ENCODE measurements around the gene SLAMF1.

Gene SLAMF1

DNA sequence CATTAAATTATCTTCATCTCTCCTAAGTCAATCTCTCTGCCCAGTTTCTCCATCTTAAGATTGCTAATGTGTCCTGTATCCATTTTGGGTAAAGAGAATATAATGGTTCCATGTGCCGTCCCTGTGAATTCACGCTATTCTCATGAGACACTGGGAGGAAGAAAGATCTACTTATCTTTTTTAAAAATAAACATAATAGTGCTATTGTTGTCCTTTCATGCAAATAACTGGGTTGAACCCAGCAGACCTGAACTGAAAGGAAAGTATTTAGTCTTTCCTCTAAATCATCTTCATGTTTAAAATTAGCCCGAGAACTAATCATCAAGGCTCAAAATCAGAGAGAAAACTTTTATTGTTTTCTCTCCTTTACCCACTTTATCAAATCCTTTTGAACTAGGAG is 22.4 kb downstream of the SLAMF1 start:
- H3K4me3 ChIP-seq (replicated peaks; ENCODE audit: low read depth, low read length), result no peak overlapping the region
- TF ChIP-seq, protein P1, sequence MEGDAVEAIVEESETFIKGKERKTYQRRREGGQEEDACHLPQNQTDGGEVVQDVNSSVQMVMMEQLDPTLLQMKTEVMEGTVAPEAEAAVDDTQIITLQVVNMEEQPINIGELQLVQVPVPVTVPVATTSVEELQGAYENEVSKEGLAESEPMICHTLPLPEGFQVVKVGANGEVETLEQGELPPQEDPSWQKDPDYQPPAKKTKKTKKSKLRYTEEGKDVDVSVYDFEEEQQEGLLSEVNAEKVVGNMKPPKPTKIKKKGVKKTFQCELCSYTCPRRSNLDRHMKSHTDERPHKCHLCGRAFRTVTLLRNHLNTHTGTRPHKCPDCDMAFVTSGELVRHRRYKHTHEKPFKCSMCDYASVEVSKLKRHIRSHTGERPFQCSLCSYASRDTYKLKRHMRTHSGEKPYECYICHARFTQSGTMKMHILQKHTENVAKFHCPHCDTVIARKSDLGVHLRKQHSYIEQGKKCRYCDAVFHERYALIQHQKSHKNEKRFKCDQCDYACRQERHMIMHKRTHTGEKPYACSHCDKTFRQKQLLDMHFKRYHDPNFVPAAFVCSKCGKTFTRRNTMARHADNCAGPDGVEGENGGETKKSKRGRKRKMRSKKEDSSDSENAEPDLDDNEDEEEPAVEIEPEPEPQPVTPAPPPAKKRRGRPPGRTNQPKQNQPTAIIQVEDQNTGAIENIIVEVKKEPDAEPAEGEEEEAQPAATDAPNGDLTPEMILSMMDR (IDR thresholded peaks at IDR 0.05; ENCODE audit: low read length, missing control alignments), result no peak
- DNase-seq (ENCODE audit: low read depth), result no peak

DNA sequence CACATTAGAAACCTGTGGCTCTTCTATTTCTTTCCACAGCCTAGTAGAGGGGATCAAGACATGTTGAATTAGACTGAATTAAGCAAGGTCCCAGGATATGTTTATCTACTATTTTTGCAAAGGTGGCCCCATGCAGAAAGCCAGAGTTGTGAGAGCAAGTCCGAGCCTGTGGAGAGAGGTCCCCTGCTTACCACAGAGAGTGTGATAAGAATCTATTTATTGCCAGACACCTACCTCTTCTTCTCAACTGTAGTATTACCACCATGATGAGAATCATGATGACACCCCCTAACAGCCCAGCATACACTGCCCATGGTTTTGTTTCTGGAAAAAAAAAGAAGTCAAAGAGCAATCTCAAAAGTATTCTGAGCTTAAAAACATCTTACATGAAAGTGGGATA is 23.0 kb downstream of the SLAMF1 start:
- DNase-seq (ENCODE audit: low read depth), result no peak
- TF ChIP-seq, protein P1 (IDR thresholded peaks at IDR 0.05; ENCODE audit: low read length, missing control alignments), result no peak
- H3K4me3 ChIP-seq (replicated peaks; ENCODE audit: low read depth, low read length), result no peak overlapping the region

DNA sequence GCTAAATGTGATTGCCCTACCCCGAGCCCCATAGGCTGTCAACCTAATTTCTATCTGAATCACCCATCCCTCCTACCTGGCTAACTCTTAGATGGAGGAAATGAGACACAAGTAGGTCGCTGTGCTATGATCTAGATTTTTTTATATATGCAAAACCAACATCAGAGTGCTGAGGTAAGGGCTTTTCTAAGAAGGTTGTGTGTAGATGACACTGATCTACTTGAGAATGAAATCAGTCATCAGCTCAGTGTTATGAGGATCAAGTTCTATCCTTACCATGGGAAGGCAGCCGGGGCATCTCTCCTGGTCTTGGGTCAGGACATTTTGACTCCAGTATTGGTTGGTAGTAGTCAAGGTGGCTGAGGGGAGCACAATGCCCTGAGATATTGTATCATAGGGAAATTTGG is 23.6 kb downstream of the SLAMF1 start:
- H3K4me3 ChIP-seq (replicated peaks; ENCODE audit: low read depth, low read length), result no peak overlapping the region
- no peak for DNase-seq (ENCODE audit: low read depth)
- TF ChIP-seq, protein P1 (IDR thresholded peaks at IDR 0.05; ENCODE audit: low read length, missing control alignments), result no peak

DNA sequence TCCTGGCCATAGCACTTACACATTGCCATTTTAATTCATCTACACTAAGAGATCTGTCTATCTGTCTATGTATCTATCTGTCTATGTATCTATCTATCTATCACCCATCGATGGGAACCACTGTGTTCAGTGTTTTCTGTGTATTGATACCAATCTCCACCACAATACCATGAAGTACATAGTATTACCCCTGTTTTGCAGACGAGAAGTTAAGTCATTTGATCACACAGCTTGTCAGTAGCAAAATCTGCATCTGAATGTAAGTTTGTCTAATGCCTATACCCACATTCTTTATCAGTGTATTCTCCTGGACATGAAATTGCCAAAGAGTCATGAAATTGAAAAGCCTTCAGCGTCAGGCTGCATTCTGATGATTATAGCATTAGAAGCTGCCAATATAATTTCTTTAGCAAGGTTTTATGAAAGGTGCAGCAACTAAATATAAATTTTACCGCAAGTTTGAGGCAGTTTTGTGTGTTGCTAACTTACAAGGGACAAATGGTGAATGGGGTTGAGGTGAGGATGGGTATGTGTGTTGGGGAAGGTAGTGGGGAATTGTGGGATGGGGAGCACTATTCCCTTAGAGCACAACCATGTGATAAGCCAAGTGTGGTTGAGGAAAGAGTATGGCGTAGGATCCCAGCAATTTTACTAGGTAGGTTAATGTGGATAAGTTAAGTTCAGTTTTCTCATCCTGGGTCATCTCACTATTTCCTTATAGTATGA is 24.2 kb downstream of the SLAMF1 start:
- DNase-seq (ENCODE audit: low read depth), result no peak
- H3K4me3 ChIP-seq (replicated peaks; ENCODE audit: low read depth, low read length), result no peak overlapping the region
- TF ChIP-seq, protein P1 (IDR thresholded peaks at IDR 0.05; ENCODE audit: low read length, missing control alignments), result no peak

DNA sequence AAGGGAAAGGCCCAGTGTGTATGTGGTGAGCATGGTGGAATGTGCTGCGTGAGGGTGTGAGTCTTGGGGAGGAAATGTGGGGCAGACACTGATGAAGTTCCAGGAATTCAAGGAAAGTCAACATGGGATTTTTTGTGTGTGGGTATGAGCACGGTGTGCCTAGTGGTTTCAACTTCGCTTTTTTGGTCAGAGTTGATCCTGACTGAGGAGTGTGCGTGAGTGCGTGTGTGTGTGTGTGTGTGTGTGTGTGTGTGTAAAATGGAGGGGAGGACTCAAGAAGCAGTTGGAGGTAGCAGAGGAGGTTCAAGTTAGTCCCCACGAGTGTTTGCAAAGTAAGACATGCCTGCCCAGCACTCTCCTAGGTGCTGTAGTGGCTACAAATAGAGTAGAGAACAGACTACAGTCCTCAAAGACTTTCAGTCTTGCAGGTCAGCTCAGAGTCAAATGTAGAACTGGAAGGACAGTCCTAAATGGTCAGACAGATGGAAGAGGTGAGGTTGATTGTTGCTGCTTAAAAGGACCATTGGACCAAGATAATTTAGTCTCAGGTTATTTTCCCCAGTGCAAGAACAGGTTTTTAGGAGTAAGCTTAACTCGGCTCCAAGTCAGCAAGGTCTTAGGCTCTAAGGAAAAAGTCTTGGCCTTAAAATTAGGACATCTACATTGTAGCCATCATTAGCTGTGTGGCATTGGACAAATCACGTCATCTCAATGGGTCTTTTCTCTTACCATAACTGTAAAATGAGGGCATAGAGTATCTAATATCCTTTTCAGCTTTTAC is 25.0 kb downstream of the SLAMF1 start:
- TF ChIP-seq, protein P1 (IDR thresholded peaks at IDR 0.05; ENCODE audit: low read length, missing control alignments), result no peak
- H3K4me3 ChIP-seq (replicated peaks; ENCODE audit: low read depth, low read length), result no peak overlapping the region
- DNase-seq (ENCODE audit: low read depth), result no peak

DNA sequence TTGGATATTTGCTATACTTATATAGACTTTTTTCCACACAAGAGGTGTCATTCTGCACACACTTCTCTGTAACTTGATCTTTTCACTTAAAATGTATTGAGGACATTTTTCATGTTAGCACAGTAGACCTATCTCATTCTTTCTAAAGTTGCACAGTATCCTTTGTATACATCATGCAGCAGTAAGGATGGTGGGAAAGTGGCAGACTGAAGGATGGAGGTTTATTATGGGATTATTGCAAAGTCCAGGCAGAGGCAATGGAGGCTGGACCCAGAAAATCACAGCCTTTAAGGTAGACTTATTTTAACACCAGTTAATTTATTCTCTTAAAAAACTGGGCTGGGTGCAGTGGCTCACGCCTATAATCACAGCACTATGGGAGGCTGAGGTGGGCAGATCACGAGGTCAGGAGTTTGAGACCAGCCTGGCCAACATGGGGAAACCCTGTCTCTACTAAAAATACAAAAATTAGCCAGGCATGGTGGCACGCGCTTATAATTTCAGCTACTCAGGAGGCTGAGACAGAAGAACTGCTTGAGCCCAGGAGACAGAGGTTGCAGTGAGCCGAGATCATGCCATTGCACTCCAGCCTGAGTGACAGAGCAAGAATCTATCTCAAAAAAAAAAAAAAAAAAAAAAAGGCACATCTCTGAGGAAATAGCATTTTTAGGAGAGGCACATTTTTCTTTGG is 25.8 kb downstream of the SLAMF1 start:
- no peak for DNase-seq (ENCODE audit: low read depth)
- no peak overlapping the region for H3K4me3 ChIP-seq (replicated peaks; ENCODE audit: low read depth, low read length)
- TF ChIP-seq, protein P1 (IDR thresholded peaks at IDR 0.05; ENCODE audit: low read length, missing control alignments), result no peak

Data from fibroblast of pulmonary artery (primary cell).